Mesothelial cell of epicardium (in vitro differentiated cells): ENCODE results near the gene SH3D19. TPM values are rescaled to one million over a fixed set of nuclear protein-coding genes. Genes with fewer than 3 reads are reported as not detected.
A peak's percentile ranks its signal among the peaks of the same experiment; 100 is the strongest.

Source experiments
- DNase-seq, 2 experiments: peaks; one replicate each; pipeline ENCODE4 v3.0.0; 2021; ENCODE audit warnings: low spot score in 2 of 2; ENCODE audit not compliant: unreplicated experiment in 2 of 2
- H3K27ac Mint-ChIP-seq: 2 replicates; pipeline ENCODE4 v1.8.0; 2021; ENCODE audit warnings: mixed read lengths
- H3K27me3 Mint-ChIP-seq: 2 replicates; pipeline ENCODE4 v1.8.0; 2021; ENCODE audit warnings: low read depth, mixed read lengths
- H3K36me3 Mint-ChIP-seq: 2 replicates; pipeline ENCODE4 v1.8.0; 2021; ENCODE audit warnings: mixed read lengths
- H3K4me1 Mint-ChIP-seq: 2 replicates; pipeline ENCODE4 v1.8.0; 2021; ENCODE audit warnings: mixed read lengths
- H3K4me3 Mint-ChIP-seq: 2 replicates; pipeline ENCODE4 v1.8.0; 2021; ENCODE audit warnings: mild to moderate bottlenecking, moderate library complexity, mixed read lengths
- H3K9me3 Mint-ChIP-seq: 2 replicates; pipeline ENCODE4 v1.8.0; 2021; ENCODE audit warnings: mixed read lengths
- total RNA-seq: library from RNA; stranded (reverse); gene quantifications from 3 replicates; pipeline ENCODE4 v1.2.1, GENCODE V29; 2021
- TF ChIP-seq, protein P1 (sequence below): fragments of 200-600 bp; sonication (generic); IDR thresholded peaks from one replicate; pipeline ENCODE4 v1.5.0; 2021; ENCODE audit warnings: antibody characterized with exemption; ENCODE audit not compliant: unreplicated experiment

Gene SH3D19
- total RNA-seq, 1 donor from 2014 or later = 39.3 TPM

- Mint-ChIP-seq H3K9me3 (peaks cover 27% of the 10 kb centered on the region), H3K27me3 (no peaks in the 10 kb centered on the region), H3K27ac (no peak overlapping the region), H3K4me3 (no peak overlapping the region), H3K4me1 (peaks cover 15% of the 10 kb centered on the region), H3K36me3 (peaks cover 28% of the 10 kb centered on the region)
- DNase-seq = no peak
- TF ChIP-seq, protein P1, sequence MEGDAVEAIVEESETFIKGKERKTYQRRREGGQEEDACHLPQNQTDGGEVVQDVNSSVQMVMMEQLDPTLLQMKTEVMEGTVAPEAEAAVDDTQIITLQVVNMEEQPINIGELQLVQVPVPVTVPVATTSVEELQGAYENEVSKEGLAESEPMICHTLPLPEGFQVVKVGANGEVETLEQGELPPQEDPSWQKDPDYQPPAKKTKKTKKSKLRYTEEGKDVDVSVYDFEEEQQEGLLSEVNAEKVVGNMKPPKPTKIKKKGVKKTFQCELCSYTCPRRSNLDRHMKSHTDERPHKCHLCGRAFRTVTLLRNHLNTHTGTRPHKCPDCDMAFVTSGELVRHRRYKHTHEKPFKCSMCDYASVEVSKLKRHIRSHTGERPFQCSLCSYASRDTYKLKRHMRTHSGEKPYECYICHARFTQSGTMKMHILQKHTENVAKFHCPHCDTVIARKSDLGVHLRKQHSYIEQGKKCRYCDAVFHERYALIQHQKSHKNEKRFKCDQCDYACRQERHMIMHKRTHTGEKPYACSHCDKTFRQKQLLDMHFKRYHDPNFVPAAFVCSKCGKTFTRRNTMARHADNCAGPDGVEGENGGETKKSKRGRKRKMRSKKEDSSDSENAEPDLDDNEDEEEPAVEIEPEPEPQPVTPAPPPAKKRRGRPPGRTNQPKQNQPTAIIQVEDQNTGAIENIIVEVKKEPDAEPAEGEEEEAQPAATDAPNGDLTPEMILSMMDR = no peak
Measured at GRCh38 chr4:151192556-151193235, 132.7 kb downstream of the SH3D19 start.

DNA sequence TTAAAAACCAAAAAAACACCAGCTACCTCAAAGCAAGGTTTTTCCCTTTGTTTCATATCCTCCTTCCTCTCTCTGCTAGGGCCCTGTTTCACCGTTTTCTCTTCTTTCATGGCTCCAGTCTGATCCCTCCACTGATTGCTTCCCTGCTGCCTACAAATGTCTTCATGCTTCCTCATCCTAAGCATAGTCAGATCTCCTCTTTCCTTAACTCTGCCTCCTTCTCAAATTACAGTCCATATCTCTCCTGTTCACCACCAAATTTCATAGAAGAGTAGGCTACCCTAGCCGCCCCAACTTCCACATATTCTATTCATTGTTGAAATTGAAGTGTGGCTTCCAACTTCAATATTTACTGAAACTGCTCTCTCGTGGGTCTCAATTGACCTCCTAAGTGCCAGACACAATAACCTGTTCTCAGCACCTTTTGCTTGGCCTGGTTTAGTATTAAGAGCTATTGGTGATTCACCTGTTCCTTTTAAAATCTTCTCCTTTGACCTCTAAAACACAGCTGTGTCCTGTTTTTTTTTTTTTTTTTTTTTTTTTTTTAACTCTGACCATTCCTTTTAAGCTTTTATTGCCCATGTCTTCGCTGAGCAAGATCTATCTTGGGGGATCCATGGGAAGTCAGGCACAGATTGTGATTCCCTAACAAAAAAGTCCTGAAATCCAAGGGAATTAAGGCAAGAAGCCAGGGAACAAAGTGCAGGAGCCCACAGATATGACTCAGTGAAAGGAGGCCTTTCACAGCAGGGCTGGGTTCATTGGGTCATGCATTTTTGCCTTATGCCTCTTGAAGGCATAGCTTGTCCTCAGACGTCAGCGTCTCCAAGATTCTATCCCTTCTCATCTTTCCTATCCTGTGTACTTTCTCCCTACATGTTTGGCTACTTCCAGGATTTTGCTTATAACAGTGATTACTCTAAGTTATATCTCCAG is 140.6 kb downstream of the SH3D19 start:
- TF ChIP-seq, protein P1 = no peak
- peaks cover 8% of the 10 kb centered on the region for H3K9me3 Mint-ChIP-seq
- H3K36me3 Mint-ChIP-seq = peaks cover 6% of the 10 kb centered on the region
- H3K4me1 Mint-ChIP-seq = peaks cover 16% of the 10 kb centered on the region
- peak overlapping the region; percentile 1 for H3K27ac Mint-ChIP-seq
- H3K27me3 Mint-ChIP-seq = no peaks in the 10 kb centered on the region
- DNase-seq = no peak
- H3K4me3 Mint-ChIP-seq = no peak overlapping the region

DNA sequence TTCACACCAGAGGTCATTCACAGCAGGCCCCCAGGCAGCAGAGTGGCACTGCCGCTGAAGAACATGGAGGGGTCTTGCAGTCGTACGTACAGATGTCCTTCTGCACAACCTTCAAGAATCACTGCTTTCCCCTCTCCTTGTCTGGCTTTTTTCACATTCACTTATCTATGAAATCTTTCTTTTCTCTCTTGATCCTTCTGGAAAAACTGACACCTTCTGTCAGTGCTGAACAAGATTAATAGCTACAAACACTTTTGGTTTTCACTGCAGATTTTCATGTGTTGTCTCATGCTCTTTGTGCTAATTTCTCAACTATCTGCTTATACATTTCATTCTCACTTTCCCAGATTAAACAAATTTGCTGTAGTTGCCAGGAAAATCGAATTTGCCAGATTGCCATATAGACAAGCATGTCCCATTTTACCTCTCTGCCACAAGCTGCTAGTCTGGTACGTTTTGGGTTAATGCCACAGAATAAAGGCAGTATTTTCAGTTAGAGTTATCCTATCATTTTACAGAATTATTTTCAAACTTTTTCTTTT is 142.9 kb downstream of the SH3D19 start:
- DNase-seq = no peak
- Mint-ChIP-seq H3K4me1 (peaks cover 16% of the 10 kb centered on the region), H3K27me3 (no peaks in the 10 kb centered on the region), H3K9me3 (no peaks in the 10 kb centered on the region), H3K4me3 (no peak overlapping the region), H3K27ac (no peak overlapping the region), H3K36me3 (no peaks in the 10 kb centered on the region)
- TF ChIP-seq, protein P1 = no peak

GRCh38 chr4:151176685-151177084 is 148.7 kb downstream of the SH3D19 start:
- Mint-ChIP-seq H3K4me3 (no peak overlapping the region), H3K36me3 (peaks cover 16% of the 10 kb centered on the region), H3K4me1 (peaks cover 26% of the 10 kb centered on the region), H3K27ac (no peak overlapping the region), H3K27me3 (no peaks in the 10 kb centered on the region), H3K9me3 (no peaks in the 10 kb centered on the region)
- DNase-seq = no peak
- TF ChIP-seq, protein P1 = no peak

GRCh38 chr4:151175754-151176631 is 149.4 kb downstream of the SH3D19 start:
- TF ChIP-seq, protein P1 = no peak
- DNase-seq = no peak
- Mint-ChIP-seq H3K4me3 (no peak overlapping the region), H3K27me3 (no peaks in the 10 kb centered on the region), H3K4me1 (peaks cover 26% of the 10 kb centered on the region), H3K36me3 (peaks cover 16% of the 10 kb centered on the region), H3K9me3 (no peaks in the 10 kb centered on the region), H3K27ac (no peak overlapping the region)
